ENCODE data around the gene FBXL13.
A peak's percentile ranks its signal among the peaks of the same experiment; 100 is the strongest.

FBXL13 gene

GRCh38 chr7:102873470-102874165, 201.0 kb downstream of the FBXL13 start:
- no peak overlapping the region for H3K4me3 ChIP-seq (ENCODE audit: low read length)
- TF ChIP-seq, protein P1, sequence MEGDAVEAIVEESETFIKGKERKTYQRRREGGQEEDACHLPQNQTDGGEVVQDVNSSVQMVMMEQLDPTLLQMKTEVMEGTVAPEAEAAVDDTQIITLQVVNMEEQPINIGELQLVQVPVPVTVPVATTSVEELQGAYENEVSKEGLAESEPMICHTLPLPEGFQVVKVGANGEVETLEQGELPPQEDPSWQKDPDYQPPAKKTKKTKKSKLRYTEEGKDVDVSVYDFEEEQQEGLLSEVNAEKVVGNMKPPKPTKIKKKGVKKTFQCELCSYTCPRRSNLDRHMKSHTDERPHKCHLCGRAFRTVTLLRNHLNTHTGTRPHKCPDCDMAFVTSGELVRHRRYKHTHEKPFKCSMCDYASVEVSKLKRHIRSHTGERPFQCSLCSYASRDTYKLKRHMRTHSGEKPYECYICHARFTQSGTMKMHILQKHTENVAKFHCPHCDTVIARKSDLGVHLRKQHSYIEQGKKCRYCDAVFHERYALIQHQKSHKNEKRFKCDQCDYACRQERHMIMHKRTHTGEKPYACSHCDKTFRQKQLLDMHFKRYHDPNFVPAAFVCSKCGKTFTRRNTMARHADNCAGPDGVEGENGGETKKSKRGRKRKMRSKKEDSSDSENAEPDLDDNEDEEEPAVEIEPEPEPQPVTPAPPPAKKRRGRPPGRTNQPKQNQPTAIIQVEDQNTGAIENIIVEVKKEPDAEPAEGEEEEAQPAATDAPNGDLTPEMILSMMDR (conservative IDR thresholded peaks at IDR 0.05; ENCODE audit: low read length) = no peak
- DNase-seq (ENCODE audit: low read depth) = no peak

DNA sequence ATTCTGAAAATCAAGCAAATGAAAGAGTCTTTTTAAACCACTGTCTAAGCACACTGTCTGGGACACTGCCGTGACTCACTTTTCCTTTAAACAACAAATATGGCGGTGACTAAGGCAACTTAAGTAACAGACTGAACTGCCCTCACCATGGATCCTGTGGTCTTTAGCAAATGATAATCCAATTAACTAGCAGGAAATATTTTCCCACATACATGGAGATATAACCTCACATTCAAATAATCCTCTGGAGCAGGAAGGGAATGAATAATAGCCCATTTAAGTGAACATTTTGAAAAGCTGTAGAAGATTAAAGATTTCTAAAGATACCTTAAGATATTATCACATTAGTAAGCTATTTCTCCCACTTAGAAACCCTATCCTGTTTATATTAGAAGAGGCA, 202.1 kb downstream of the FBXL13 start:
- TF ChIP-seq, protein P1 (conservative IDR thresholded peaks at IDR 0.05; ENCODE audit: low read length) = no peak
- peak; percentile 90 for DNase-seq (ENCODE audit: low read depth)

GRCh38 chr7:102869195-102869594, 205.4 kb downstream of the FBXL13 start:
- TF ChIP-seq, protein P1 (conservative IDR thresholded peaks at IDR 0.05; ENCODE audit: low read length) = no peak
- no peak overlapping the region for H3K4me3 ChIP-seq (ENCODE audit: low read length)
- no peak for DNase-seq (ENCODE audit: low read depth)

More for the DNA sequence above, 202.1 kb downstream of the FBXL13 start:
- no peak overlapping the region for H3K4me3 ChIP-seq (ENCODE audit: low read length)

DNA sequence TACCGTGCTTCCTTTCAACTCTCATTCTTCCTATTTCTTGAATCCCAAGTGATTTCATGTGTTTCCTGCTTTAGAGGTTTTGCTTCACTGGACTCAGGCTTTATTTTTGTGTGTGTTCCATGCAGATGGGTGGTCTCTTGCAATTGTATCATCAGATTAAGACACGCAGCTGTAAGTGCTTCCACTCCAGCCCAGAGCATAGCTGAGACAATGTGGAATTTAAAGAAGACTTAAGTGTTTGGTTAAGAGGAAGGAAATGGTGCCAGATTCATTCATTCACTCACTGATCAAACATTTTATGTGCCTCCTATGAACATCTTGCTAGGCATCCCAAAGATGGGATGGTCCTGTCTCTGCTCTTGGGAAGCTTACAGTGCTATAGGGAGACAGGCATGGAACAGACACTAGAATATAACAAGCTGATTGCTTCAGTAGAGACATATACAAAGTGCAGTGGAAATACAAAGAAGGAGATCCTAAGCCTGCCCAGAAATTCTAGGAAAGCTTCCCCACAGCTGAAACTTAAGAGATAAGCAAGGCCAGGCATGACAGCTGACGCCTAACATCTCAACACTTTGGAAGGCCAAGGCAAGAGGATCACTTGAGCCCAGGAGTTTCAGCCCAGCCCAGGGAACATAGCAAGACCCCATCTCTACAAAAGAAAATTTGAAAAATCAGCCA, 207.9 kb downstream of the FBXL13 start:
- no peak overlapping the region for H3K4me3 ChIP-seq (ENCODE audit: low read length)
- DNase-seq (ENCODE audit: low read depth) = no peak
- TF ChIP-seq, protein P1 (conservative IDR thresholded peaks at IDR 0.05; ENCODE audit: low read length) = no peak

GRCh38 chr7:102864958-102865357, 209.6 kb downstream of the FBXL13 start:
- TF ChIP-seq, protein P1 (conservative IDR thresholded peaks at IDR 0.05; ENCODE audit: low read length) = no peak
- H3K4me3 ChIP-seq (ENCODE audit: low read length) = no peak overlapping the region
- no peak for DNase-seq (ENCODE audit: low read depth)

DNA sequence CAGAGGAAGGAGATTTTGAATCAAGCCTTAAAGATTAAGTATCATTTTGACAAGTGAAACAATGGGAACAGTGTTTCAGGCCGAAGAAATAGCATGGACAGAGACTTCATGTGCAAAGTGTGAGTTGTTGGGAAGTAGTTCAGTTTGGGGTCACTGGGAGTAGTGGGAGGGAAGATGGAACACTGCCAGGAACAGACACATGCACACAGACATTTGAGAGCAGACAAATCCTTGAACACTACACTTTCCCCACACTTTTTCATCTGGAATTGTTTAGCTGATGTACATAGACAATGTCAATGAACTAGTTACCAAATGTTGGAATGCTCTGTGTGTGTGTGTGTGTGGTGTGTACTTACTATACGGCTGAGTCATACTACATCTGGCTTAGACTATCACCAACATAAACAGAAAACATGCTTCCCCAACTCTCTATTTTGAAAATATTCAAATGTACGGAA, 214.2 kb downstream of the FBXL13 start:
- no peak overlapping the region for H3K4me3 ChIP-seq (ENCODE audit: low read length)
- TF ChIP-seq, protein P1 (conservative IDR thresholded peaks at IDR 0.05; ENCODE audit: low read length) = no peak
- DNase-seq (ENCODE audit: low read depth) = peak; percentile 97

GRCh38 chr7:102859799-102860125, 214.8 kb downstream of the FBXL13 start:
- no peak overlapping the region for H3K4me3 ChIP-seq (ENCODE audit: low read length)
- no peak for DNase-seq (ENCODE audit: low read depth)
- TF ChIP-seq, protein P1 (conservative IDR thresholded peaks at IDR 0.05; ENCODE audit: low read length) = no peak
